K562 (cell line): ENCODE data around the gene CRKL. TPM values are rescaled to one million over a fixed set of nuclear protein-coding genes. Genes with fewer than 3 reads are reported as not detected.

ENCODE experiments used
- CBX3 ChIP-seq, 2 experiments: IDR thresholded peaks; 1 replicate in 1 of 2; 2 replicates in 1 of 2; pipeline ENCODE4 v1.6.1; 2012; ENCODE audit warnings: inconsistent platforms in 2 of 2, low read length in 2 of 2, borderline replicate concordance in 1 of 2, control low read depth in 1 of 2
- GATA2 ChIP-seq: sonication (generic); formaldehyde crosslinking; IDR thresholded peaks from 2 replicates; pipeline ENCODE4 v1.4.0; 2020; ENCODE audit warnings: mild to moderate bottlenecking, missing genetic modification reagents
- IRF2 ChIP-seq: sonication (generic); formaldehyde crosslinking; IDR thresholded peaks from 2 replicates; pipeline ENCODE4 v1.8.1; 2022; ENCODE audit warnings: mild to moderate bottlenecking, missing genetic modification reagents
- MCM7 ChIP-seq, 2 experiments: fragments of 450-650 bp; IDR thresholded peaks; 2 replicates each; pipeline ENCODE4 v1.6.1; 2016 to 2018
- MEF2A ChIP-seq: IDR thresholded peaks from 2 replicates; pipeline ENCODE4 v1.6.1; 2011; ENCODE audit warnings: low read depth, mild to moderate bottlenecking, low read length, moderate library complexity; ENCODE audit not compliant: control insufficient read depth
- MYBL2 ChIP-seq, 2 experiments: fragments of 450-650 bp in 1 of 2; sonication (generic) in 1 of 2; formaldehyde crosslinking in 1 of 2; IDR thresholded peaks; 2 replicates each; pipeline versions ENCODE4 v1.6.1 to v1.8.1; 2017 to 2022; ENCODE audit warnings: borderline replicate concordance in 1 of 2, inconsistent platforms in 1 of 2, low read depth in 1 of 2, mild to moderate bottlenecking in 1 of 2, missing genetic modification reagents in 1 of 2, moderate library complexity in 1 of 2
- NFXL1 ChIP-seq: fragments of 450-650 bp; formaldehyde crosslinking; IDR thresholded peaks from 2 replicates; pipeline ENCODE4 v1.4.0; 2021; ENCODE audit warnings: mild to moderate bottlenecking
- NFYB ChIP-seq: IDR thresholded peaks from 2 replicates; pipeline ENCODE4 v1.6.1; 2011; ENCODE audit warnings: mild to moderate bottlenecking, moderate library complexity; ENCODE audit not compliant: insufficient read length; ENCODE audit errors: extremely low read depth
- PHB ChIP-seq: fragments of 250-450 bp; sonication (Bioruptor Pico); IDR thresholded peaks from 2 replicates; pipeline ENCODE4 v1.5.0; 2021
- POLR2G ChIP-seq: fragments of 200-400 bp; formaldehyde crosslinking; IDR thresholded peaks from 2 replicates; pipeline ENCODE4 v1.6.1; 2017; ENCODE audit warnings: low read depth, mild to moderate bottlenecking, antibody characterized with exemption, low read length, moderate library complexity
- RHOXF2B ChIP-seq: fragments of 250-450 bp; sonication (Bioruptor Pico); conservative IDR thresholded peaks from 2 replicates; pipeline ENCODE4 v1.5.1; 2021
- SMARCA4 ChIP-seq: fragments of 450-650 bp; IDR thresholded peaks from 2 replicates; pipeline ENCODE4 v1.6.1; 2016
- STAG1 ChIP-seq: sonication (generic); formaldehyde crosslinking; IDR thresholded peaks from 2 replicates; pipeline ENCODE4 v1.5.0; 2020; ENCODE audit warnings: missing genetic modification reagents, borderline replicate concordance
- STAT6 ChIP-seq: sonication (generic); formaldehyde crosslinking; IDR thresholded peaks from 2 replicates; pipeline ENCODE4 v1.8.1; 2023; ENCODE audit warnings: mild to moderate bottlenecking, missing genetic modification reagents
- TSHZ1 ChIP-seq: fragments of 250-450 bp; sonication (Bioruptor Pico); IDR thresholded peaks from 2 replicates; pipeline ENCODE4 v1.4.0; 2020; ENCODE audit warnings: mild to moderate bottlenecking, moderate library complexity
- ZC3H4 ChIP-seq: sonication (generic); formaldehyde crosslinking; IDR thresholded peaks from 2 replicates; pipeline ENCODE4 v1.9.0; 2021; ENCODE audit warnings: missing genetic modification reagents, borderline replicate concordance
- ZC3H8 ChIP-seq: fragments of 450-650 bp; IDR thresholded peaks from 2 replicates; pipeline ENCODE4 v1.6.1; 2017
- ZNF23 ChIP-seq: fragments of 250-450 bp; sonication (Bioruptor Pico); IDR thresholded peaks from 2 replicates; pipeline ENCODE4 v1.4.0; 2020; ENCODE audit warnings: mild to moderate bottlenecking
- ZNF282 ChIP-seq: sonication (generic); formaldehyde crosslinking; IDR thresholded peaks from 2 replicates; pipeline ENCODE4 v1.8.1; 2023; ENCODE audit warnings: missing genetic modification reagents
- ZNF408 ChIP-seq: fragments of 250-450 bp; sonication (Bioruptor Pico); IDR thresholded peaks from 2 replicates; pipeline ENCODE4 v1.4.0; 2020; ENCODE audit warnings: low read depth, mild to moderate bottlenecking, moderate library complexity
- ZNF444 ChIP-seq: fragments of 250-450 bp; sonication (Bioruptor Pico); IDR thresholded peaks from 2 replicates; pipeline ENCODE4 v1.4.0; 2020; ENCODE audit warnings: mild to moderate bottlenecking, moderate library complexity
- ZNF584 ChIP-seq: fragments of 200-800 bp; sonication (Bioruptor generic); IDR thresholded peaks from 2 replicates; pipeline ENCODE4 v1.6.1; 2016; ENCODE audit warnings: low read depth, mild to moderate bottlenecking, missing genetic modification characterization, missing compliant biosample characterization
- polyA plus RNA-seq, 8 experiments: library from polyadenylated mRNA; depleted of rRNA in 4 of 8; stranded (reverse) in 5 of 8; unstranded in 3 of 8; fragments of >200 nt; fragmentation: Nextera tagmentation in 2 of 8; fragmentation: Illumina TruSeq in 1 of 8; extraction: Ambion mirVana in 2 of 8; extraction: Trizol in 1 of 8; gene quantifications; 2 replicates each; pipeline versions ENCODE4 v1.2.1 to v1.2.3, GENCODE V29; 2011 to 2014; ENCODE audit warnings: inconsistent platforms in 1 of 8, missing spikeins in 1 of 8
- total RNA-seq, 7 experiments: library from RNA; depleted of rRNA in 6 of 7; stranded (reverse); fragments of >200 nt in 6 of 7; fragmentation: Illumina TruSeq in 2 of 7; extraction: Trizol in 2 of 7; gene quantifications; 2 replicates each; pipeline versions ENCODE4 v1.2.1 to v1.2.3, GENCODE V29; 2011 to 2021; ENCODE audit warnings: low replicate concordance in 1 of 7
- TF ChIP-seq, protein P1 (sequence below): fragments of 450-650 bp; IDR thresholded peaks from 2 replicates; pipeline ENCODE4 v1.6.1; 2017; ENCODE audit warnings: mild to moderate bottlenecking, moderate library complexity

The CRKL gene
- total and polyA plus RNA-seq, 9 of the 15 experiments (the other 6 are each of a cell fraction or from before 2014, with no cell fraction given) = 100 to 263 (median 124) TPM

GRCh38 chr22:20931126-20931654 lies 14.0 kb downstream of the CRKL start (continued):
- TF ChIP-seq MEF2A (no peak), ZC3H8 (no peak), ZNF23 (CRISPR knock-in tag) (no peak), IRF2 (0 out of 2 replicates have a peak, but pooled peaks have one; percentile 26), RHOXF2B (no peak), STAG1 (CRISPR knock-in tag) (0 out of 2 replicates have a peak, but pooled peaks have one; percentile 28), ZNF584 (CRISPR knock-in tag) (no peak), CBX3 (IDR thresholded peaks at IDR 0.05; ENCODE audit: borderline replicate concordance in 1 of 2, low read length in 2 of 2) (no peak), MCM7 (IDR thresholded peaks at IDR 0.05) (no peak), ZC3H4 (CRISPR knock-in tag) (peak; percentile 38; the same call in 1 of the 2 replicates), NFYB (no peak), ZNF408 (CRISPR knock-in tag) (0 out of 2 replicates have a peak, but pooled peaks have one; percentile 64), POLR2G (no peak), MYBL2 (IDR thresholded peaks at IDR 0.05; ENCODE audit: low read depth) (no peak), MYBL2 (CRISPR knock-in tag; IDR thresholded peaks at IDR 0.05; ENCODE audit: borderline replicate concordance) (peak; percentile 61; the same call in 1 of the 2 replicates), ZNF282 (CRISPR knock-in tag) (0 out of 2 replicates have a peak, but pooled peaks have one; percentile 45), PHB (CRISPR knock-in tag) (0 out of 2 replicates have a peak, but pooled peaks have one; percentile 51), TSHZ1 (CRISPR knock-in tag) (no peak), STAT6 (CRISPR knock-in tag) (no peak), NFXL1 (CRISPR knock-in tag) (no peak), ZNF444 (CRISPR knock-in tag) (no peak), SMARCA4 (no peak), GATA2 (CRISPR knock-in tag) (no peak)
- TF ChIP-seq, protein P1, sequence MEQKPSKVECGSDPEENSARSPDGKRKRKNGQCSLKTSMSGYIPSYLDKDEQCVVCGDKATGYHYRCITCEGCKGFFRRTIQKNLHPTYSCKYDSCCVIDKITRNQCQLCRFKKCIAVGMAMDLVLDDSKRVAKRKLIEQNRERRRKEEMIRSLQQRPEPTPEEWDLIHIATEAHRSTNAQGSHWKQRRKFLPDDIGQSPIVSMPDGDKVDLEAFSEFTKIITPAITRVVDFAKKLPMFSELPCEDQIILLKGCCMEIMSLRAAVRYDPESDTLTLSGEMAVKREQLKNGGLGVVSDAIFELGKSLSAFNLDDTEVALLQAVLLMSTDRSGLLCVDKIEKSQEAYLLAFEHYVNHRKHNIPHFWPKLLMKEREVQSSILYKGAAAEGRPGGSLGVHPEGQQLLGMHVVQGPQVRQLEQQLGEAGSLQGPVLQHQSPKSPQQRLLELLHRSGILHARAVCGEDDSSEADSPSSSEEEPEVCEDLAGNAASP = no peak
